ENCODE data around the gene CLTA. TPM values are rescaled to one million over a fixed set of nuclear protein-coding genes. Genes with fewer than 3 reads are reported as not detected.
"Not testable (repeated sequence)": the region's sequence is repeated elsewhere in the genome, so short reads cannot be mapped to it uniquely, and the experiment has no call there.

The CLTA gene
- total RNA-seq, 1 donor from 2014 or later: 114 TPM

DNA sequence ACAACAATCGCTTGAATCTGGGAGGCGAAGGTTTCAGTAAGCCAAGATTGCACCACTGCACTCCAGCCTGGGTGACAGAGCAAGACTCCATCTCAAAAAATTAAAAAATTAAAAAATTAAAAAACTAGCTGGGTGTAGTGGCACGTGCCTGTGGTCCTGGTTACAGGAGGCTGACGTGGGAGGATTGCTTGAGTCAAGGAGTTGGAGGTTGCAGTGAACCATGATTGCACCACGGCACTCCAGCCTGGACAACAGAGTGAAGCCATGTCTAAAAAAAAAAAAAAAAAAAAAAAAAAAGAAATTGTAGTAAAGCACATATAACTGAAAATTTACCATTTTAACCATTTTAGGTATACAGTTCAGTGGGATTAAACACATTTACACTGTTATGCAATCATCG is 34.6 kb upstream of the CLTA start:
- no peak overlapping the region for H3K9ac ChIP-seq (ENCODE audit: low read depth in 1 of 3, low read length in 3 of 3)
- no peaks in the 10 kb centered on the region for H3K27me3 ChIP-seq (ENCODE audit: control insufficient read depth in 3 of 3, insufficient read depth in 3 of 3, low read length in 3 of 3)
- H3K9me3 ChIP-seq (ENCODE audit: control insufficient read depth in 3 of 3, low read length in 3 of 3): no peaks in the 10 kb centered on the region
- H3K27ac ChIP-seq (ENCODE audit: low read depth, low read length): no peak overlapping the region
- peaks cover 3 to 11% (median 8%) of the 10 kb centered on the region in 3 donors for H3K4me1 ChIP-seq (ENCODE audit: control insufficient read depth in 3 of 3, insufficient read depth in 3 of 3, low read length in 3 of 3)
- no peaks in the 10 kb centered on the region for H3K36me3 ChIP-seq (ENCODE audit: control insufficient read depth in 3 of 3, insufficient read depth in 3 of 3, low read length in 3 of 3)
- H3K4me3 ChIP-seq (ENCODE audit: low read length in 3 of 3): no peak overlapping the region

DNA sequence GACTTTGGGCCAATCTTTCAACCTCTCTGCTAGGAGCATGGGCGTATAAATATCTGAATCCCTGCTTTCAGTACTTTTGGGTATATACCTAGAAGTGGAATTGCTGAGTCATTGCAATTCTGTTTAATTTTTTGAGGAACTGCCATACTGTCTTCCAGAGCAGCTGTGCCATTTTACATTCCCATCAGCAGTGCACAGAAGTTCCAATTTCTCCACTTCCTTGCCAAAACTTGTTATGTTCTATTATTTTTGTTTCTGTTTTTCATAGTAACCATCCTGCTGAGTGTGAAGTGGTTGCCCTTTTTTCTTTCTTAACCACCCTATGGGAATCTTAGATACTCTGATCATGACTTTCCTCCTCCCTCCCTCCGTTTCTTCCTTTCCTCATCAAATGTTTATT is 32.6 kb upstream of the CLTA start:
- H3K36me3 ChIP-seq (ENCODE audit: control insufficient read depth in 3 of 3, insufficient read depth in 3 of 3, low read length in 3 of 3): no peaks in the 10 kb centered on the region
- H3K4me1 ChIP-seq (ENCODE audit: control insufficient read depth in 3 of 3, insufficient read depth in 3 of 3, low read length in 3 of 3): peaks cover 3 to 12% (median 7%) of the 10 kb centered on the region in 3 donors
- no peaks in the 10 kb centered on the region for H3K9me3 ChIP-seq (ENCODE audit: control insufficient read depth in 3 of 3, low read length in 3 of 3)
- peaks cover 0 to 6% (median 4%) of the 10 kb centered on the region in 3 donors for H3K27me3 ChIP-seq (ENCODE audit: control insufficient read depth in 3 of 3, insufficient read depth in 3 of 3, low read length in 3 of 3)
- no peak overlapping the region for H3K4me3 ChIP-seq (ENCODE audit: low read length in 3 of 3)
- peak overlapping the region; percentile 72 for H3K27ac ChIP-seq (ENCODE audit: low read depth, low read length)
- no peak overlapping the region for H3K9ac ChIP-seq (ENCODE audit: low read depth in 1 of 3, low read length in 3 of 3)

DNA sequence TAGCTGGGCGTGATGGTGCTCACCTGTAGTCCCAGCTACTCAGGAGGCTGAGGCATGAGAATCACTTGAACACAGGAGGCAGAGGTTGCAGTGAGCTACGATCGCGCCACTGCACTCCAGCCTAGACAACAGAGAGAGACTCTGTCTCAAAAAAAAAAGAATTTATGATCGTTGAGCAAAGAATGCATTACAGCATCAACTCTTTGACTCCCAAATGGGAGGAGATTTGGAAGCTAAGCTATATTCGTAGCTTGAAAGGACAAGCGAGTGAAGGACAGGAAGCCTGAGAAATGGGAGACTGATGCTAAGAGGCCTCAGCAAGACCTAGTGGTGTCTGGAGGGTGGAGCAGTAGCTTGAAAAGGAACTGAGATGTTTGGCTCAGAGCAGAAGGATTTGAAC is 31.8 kb upstream of the CLTA start:
- no peak overlapping the region for H3K4me3 ChIP-seq (ENCODE audit: low read length in 3 of 3)
- H3K4me1 ChIP-seq (ENCODE audit: control insufficient read depth in 3 of 3, insufficient read depth in 3 of 3, low read length in 3 of 3): peaks cover 7 to 14% (median 12%) of the 10 kb centered on the region in 3 donors
- H3K9ac ChIP-seq (ENCODE audit: low read depth in 1 of 3, low read length in 3 of 3): no peak overlapping the region
- H3K36me3 ChIP-seq (ENCODE audit: control insufficient read depth in 3 of 3, insufficient read depth in 3 of 3, low read length in 3 of 3): no peaks in the 10 kb centered on the region
- peaks cover 3 to 6% (median 4%) of the 10 kb centered on the region in 3 donors for H3K27me3 ChIP-seq (ENCODE audit: control insufficient read depth in 3 of 3, insufficient read depth in 3 of 3, low read length in 3 of 3)
- H3K27ac ChIP-seq (ENCODE audit: low read depth, low read length): peak overlapping the region; percentile 72
- no peaks in the 10 kb centered on the region for H3K9me3 ChIP-seq (ENCODE audit: control insufficient read depth in 3 of 3, low read length in 3 of 3)

- peaks cover 7 to 10% (median 8%) of the 10 kb centered on the region in 3 donors for H3K4me1 ChIP-seq (ENCODE audit: control insufficient read depth in 3 of 3, insufficient read depth in 3 of 3, low read length in 3 of 3)
- peak overlapping the region; percentile 72 for H3K27ac ChIP-seq (ENCODE audit: low read depth, low read length)
- H3K36me3 ChIP-seq (ENCODE audit: control insufficient read depth in 3 of 3, insufficient read depth in 3 of 3, low read length in 3 of 3): not testable (repeated sequence)
Measured at GRCh38 chr9:36159509-36159908, 31.2 kb upstream of the CLTA start.

DNA sequence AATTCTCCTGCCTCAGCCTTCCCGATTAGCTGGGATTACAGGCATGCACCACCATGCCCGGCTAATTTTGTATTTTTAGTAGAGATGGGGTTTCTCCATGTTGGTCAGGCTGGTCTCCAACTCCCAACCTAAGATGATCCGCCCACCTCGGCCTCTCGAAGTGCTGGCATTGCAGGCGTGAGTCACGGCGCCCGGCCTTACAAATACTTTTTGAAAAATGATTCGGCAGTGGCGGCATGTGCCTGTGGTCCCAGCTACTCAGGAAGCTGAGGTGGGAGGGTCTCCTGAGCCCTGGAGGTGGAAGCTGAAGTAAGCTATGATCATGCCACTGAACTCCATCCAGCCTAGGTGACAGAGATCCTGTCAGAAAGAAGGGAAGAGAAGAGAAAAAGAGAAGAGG is 30.6 kb upstream of the CLTA start:
- not testable (repeated sequence) for H3K4me1 ChIP-seq (ENCODE audit: control insufficient read depth in 3 of 3, insufficient read depth in 3 of 3, low read length in 3 of 3)
- Histone ChIP-seq H3K27me3 (ENCODE audit: control insufficient read depth in 3 of 3, insufficient read depth in 3 of 3, low read length in 3 of 3) (peaks cover 5 to 10% (median 6%) of the 10 kb centered on the region in 3 donors), H3K27ac (ENCODE audit: low read depth, low read length) (peak overlapping the region; percentile 72)

More at GRCh38 chr9:36159509-36159908, 31.2 kb upstream of the CLTA start:
- H3K9ac ChIP-seq (ENCODE audit: low read depth in 1 of 3, low read length in 3 of 3); H3K9me3 ChIP-seq (ENCODE audit: control insufficient read depth in 3 of 3, low read length in 3 of 3); H3K4me3 ChIP-seq (ENCODE audit: low read length in 3 of 3); H3K27me3 ChIP-seq (ENCODE audit: control insufficient read depth in 3 of 3, insufficient read depth in 3 of 3, low read length in 3 of 3): not testable (repeated sequence)

DNA sequence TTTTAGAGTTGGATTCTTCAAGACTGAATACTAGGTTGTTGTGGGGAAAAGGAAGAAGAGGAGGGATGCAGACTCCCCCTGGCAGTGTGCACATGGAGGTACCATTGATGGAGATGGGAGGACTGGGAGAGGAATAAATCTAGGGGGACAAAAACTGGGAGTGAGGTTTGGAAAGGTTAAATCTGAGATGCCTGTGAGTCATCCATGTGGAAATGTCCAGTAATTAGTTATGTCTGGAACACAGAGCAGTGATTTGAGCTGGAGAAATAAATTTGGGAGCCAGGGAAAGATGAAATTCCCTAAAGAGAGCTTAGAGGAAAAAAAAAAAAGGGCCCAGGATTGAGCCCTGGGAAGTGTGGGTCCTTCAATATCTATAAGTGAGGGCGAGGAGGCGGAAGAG is 29.5 kb upstream of the CLTA start:
- peaks cover 7 to 12% (median 10%) of the 10 kb centered on the region in 3 donors for H3K27me3 ChIP-seq (ENCODE audit: control insufficient read depth in 3 of 3, insufficient read depth in 3 of 3, low read length in 3 of 3)
- H3K4me3 ChIP-seq (ENCODE audit: low read length in 3 of 3): no peak overlapping the region
- peak overlapping the region; percentile 72 for H3K27ac ChIP-seq (ENCODE audit: low read depth, low read length)
- H3K36me3 ChIP-seq (ENCODE audit: control insufficient read depth in 3 of 3, insufficient read depth in 3 of 3, low read length in 3 of 3): no peaks in the 10 kb centered on the region
- no peak overlapping the region for H3K9ac ChIP-seq (ENCODE audit: low read depth in 1 of 3, low read length in 3 of 3)
- H3K4me1 ChIP-seq (ENCODE audit: control insufficient read depth in 3 of 3, insufficient read depth in 3 of 3, low read length in 3 of 3): peaks cover 7 to 11% (median 11%) of the 10 kb centered on the region in 3 donors
- no peaks in the 10 kb centered on the region for H3K9me3 ChIP-seq (ENCODE audit: control insufficient read depth in 3 of 3, low read length in 3 of 3)

More for the DNA sequence above, 30.6 kb upstream of the CLTA start:
- H3K4me3 ChIP-seq (ENCODE audit: low read length in 3 of 3); H3K9ac ChIP-seq (ENCODE audit: low read depth in 1 of 3, low read length in 3 of 3); H3K36me3 ChIP-seq (ENCODE audit: control insufficient read depth in 3 of 3, insufficient read depth in 3 of 3, low read length in 3 of 3); H3K9me3 ChIP-seq (ENCODE audit: control insufficient read depth in 3 of 3, low read length in 3 of 3): not testable (repeated sequence)

- H3K4me1 ChIP-seq (ENCODE audit: control insufficient read depth in 3 of 3, insufficient read depth in 3 of 3, low read length in 3 of 3): peaks cover 7 to 16% (median 14%) of the 10 kb centered on the region in 3 donors
- no peak overlapping the region for H3K4me3 ChIP-seq (ENCODE audit: low read length in 3 of 3)
- peaks cover 7 to 12% (median 10%) of the 10 kb centered on the region in 3 donors for H3K27me3 ChIP-seq (ENCODE audit: control insufficient read depth in 3 of 3, insufficient read depth in 3 of 3, low read length in 3 of 3)
- no peak overlapping the region for H3K9ac ChIP-seq (ENCODE audit: low read depth in 1 of 3, low read length in 3 of 3)
- no peaks in the 10 kb centered on the region for H3K9me3 ChIP-seq (ENCODE audit: control insufficient read depth in 3 of 3, low read length in 3 of 3)
- H3K27ac ChIP-seq (ENCODE audit: low read depth, low read length): no peak overlapping the region
- H3K36me3 ChIP-seq (ENCODE audit: control insufficient read depth in 3 of 3, insufficient read depth in 3 of 3, low read length in 3 of 3): no peaks in the 10 kb centered on the region
Measured at GRCh38 chr9:36162211-36162738, 28.4 kb upstream of the CLTA start.

DNA sequence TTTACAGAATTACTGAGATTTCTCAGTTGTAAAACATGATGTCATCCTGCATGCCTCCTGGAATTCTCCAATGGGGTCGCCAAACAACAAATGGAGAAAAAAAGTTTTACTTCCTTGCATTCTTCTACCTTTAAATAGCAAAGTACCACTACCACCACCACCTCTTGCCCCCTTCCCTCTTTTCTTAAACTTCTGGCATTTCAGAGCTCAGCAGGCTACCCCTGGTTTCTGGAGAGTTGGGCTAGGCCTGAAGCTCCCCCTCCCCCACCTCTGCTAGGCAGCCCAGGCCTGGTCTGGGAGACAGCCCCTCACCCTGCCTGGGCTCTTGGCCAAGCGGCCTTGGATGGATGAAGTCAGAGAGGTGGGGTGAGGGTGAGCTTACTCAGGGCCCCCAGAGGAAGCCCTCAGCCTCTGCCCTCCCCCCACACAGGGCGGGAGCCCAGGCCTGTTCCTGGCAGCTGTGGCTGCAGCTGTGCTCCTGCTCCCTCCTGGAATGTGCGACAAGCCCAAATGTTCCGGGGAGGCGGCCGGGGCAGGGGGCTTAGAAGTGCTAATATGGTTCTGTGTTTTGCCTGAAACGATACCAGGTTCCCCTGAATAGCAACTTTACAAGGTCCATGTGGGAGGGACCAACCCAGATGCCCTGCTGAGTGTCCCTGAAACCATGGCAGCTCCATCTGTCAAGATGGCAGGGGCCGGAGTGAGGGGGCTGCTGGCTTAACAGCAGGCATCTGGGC is 27.5 kb upstream of the CLTA start:
- Histone ChIP-seq H3K4me3 (ENCODE audit: low read length in 3 of 3) (no peak overlapping the region), H3K36me3 (ENCODE audit: control insufficient read depth in 3 of 3, insufficient read depth in 3 of 3, low read length in 3 of 3) (no peaks in the 10 kb centered on the region), H3K9ac (ENCODE audit: low read depth in 1 of 3, low read length in 3 of 3) (peak overlapping the region in 1 of 3 donors; percentile 40), H3K27ac (ENCODE audit: low read depth, low read length) (peak overlapping the region; percentile 79), H3K27me3 (ENCODE audit: control insufficient read depth in 3 of 3, insufficient read depth in 3 of 3, low read length in 3 of 3) (peaks cover 7 to 12% (median 10%) of the 10 kb centered on the region in 3 donors), H3K4me1 (ENCODE audit: control insufficient read depth in 3 of 3, insufficient read depth in 3 of 3, low read length in 3 of 3) (peaks cover 7 to 16% (median 14%) of the 10 kb centered on the region in 3 donors), H3K9me3 (ENCODE audit: control insufficient read depth in 3 of 3, low read length in 3 of 3) (no peaks in the 10 kb centered on the region)

- Histone ChIP-seq H3K9me3 (ENCODE audit: control insufficient read depth in 3 of 3, low read length in 3 of 3) (no peaks in the 10 kb centered on the region), H3K27ac (ENCODE audit: low read depth, low read length) (peak overlapping the region; percentile 79), H3K4me3 (ENCODE audit: low read length in 3 of 3) (no peak overlapping the region), H3K4me1 (ENCODE audit: control insufficient read depth in 3 of 3, insufficient read depth in 3 of 3, low read length in 3 of 3) (peaks cover 7 to 16% (median 14%) of the 10 kb centered on the region in 3 donors), H3K36me3 (ENCODE audit: control insufficient read depth in 3 of 3, insufficient read depth in 3 of 3, low read length in 3 of 3) (no peaks in the 10 kb centered on the region), H3K27me3 (ENCODE audit: control insufficient read depth in 3 of 3, insufficient read depth in 3 of 3, low read length in 3 of 3) (peaks cover 7 to 12% (median 10%) of the 10 kb centered on the region in 3 donors), H3K9ac (ENCODE audit: low read depth in 1 of 3, low read length in 3 of 3) (peak overlapping the region in 1 of 3 donors; percentile 40)
Measured at GRCh38 chr9:36163786-36164170, 26.9 kb upstream of the CLTA start.

- Histone ChIP-seq H3K9me3 (ENCODE audit: control insufficient read depth in 3 of 3, low read length in 3 of 3) (no peaks in the 10 kb centered on the region), H3K27ac (ENCODE audit: low read depth, low read length) (peak overlapping the region; percentile 79), H3K4me1 (ENCODE audit: control insufficient read depth in 3 of 3, insufficient read depth in 3 of 3, low read length in 3 of 3) (peaks cover 6 to 16% (median 14%) of the 10 kb centered on the region in 3 donors), H3K4me3 (ENCODE audit: low read length in 3 of 3) (no peak overlapping the region), H3K36me3 (ENCODE audit: control insufficient read depth in 3 of 3, insufficient read depth in 3 of 3, low read length in 3 of 3) (no peaks in the 10 kb centered on the region), H3K27me3 (ENCODE audit: control insufficient read depth in 3 of 3, insufficient read depth in 3 of 3, low read length in 3 of 3) (peaks cover 7 to 13% (median 13%) of the 10 kb centered on the region in 3 donors), H3K9ac (ENCODE audit: low read depth in 1 of 3, low read length in 3 of 3) (no peak overlapping the region)
Measured at GRCh38 chr9:36164372-36164771, 26.3 kb upstream of the CLTA start.
